Lower leg skin (tissue), 4 donors: Measurements from ENCODE around the gene MEGF6. TPM values are rescaled to one million over a fixed set of nuclear protein-coding genes. Genes with fewer than 3 reads are reported as not detected.

ENCODE experiments used
- DNase-seq, 2 donors: peaks; one replicate each; pipeline ENCODE4 v3.0.0-alpha.2; 2019; ENCODE audit warnings: low spot score in 2 of 2
- H3K4me3 ChIP-seq: fragments of 200-600 bp; sonication (generic); 2 replicates; pipeline ENCODE4 v1.5.1; 2017; ENCODE audit warnings: mild to moderate bottlenecking, low read depth; ENCODE audit not compliant: poor library complexity, severe bottlenecking
- CTCF ChIP-seq, 3 donors: fragments of 450-650 bp; IDR thresholded peaks; one replicate each; pipeline ENCODE4 v1.5.1; 2016; ENCODE audit warnings: antibody characterized with exemption in 3 of 3, mild to moderate bottlenecking in 3 of 3, moderate library complexity in 2 of 3
- POLR2A ChIP-seq, 2 donors: fragments of 450-650 bp; IDR thresholded peaks; one replicate each; pipeline ENCODE4 v1.6.1; 2016 to 2017; ENCODE audit warnings: antibody characterized with exemption in 2 of 2, mild to moderate bottlenecking in 1 of 2, moderate library complexity in 1 of 2
- WGBS, 2 donors: methylation state at CpG; one replicate each; pipeline ENCODE4 v1.1.5; 2018; 5-methylcytosine and 5-hydroxymethylcytosine counted together
- intact Hi-C: fragments of 100-400 bp; cut with DNase I; formaldehyde crosslinking; loops from one replicate; pipeline ENCODE4 v1.15.0; 2023; ENCODE audit warnings: low total_unique reads
- total RNA-seq, 4 donors: library from RNA; depleted of rRNA; stranded (reverse); fragments of >200 nt; gene quantifications; one replicate each; pipeline ENCODE4 v1.1.0, GENCODE V29; 2016

Gene MEGF6
- total RNA-seq, result 100 to 1,000 TPM in 1 of 4 donors, 10 to 100 TPM in 3; 81.1 to 147 (median 86.1) TPM

- TF ChIP-seq CTCF (IDR thresholded peaks at IDR 0.05), result no peak
- intact Hi-C loops, result no loop called here
- WGBS, 2 donors, result 0 to 4% methylated on average over 2 to 27 of the region's 87 CpGs
- peak; percentile 27 to 92 for DNase-seq
- no peak within 1 kb of the TSS for H3K4me3 ChIP-seq
Observed at GRCh38 chr1:3611170-3612019, at the start of gene MEGF6. Gene MEGF6, minus strand, starts transcription at chr1:3611508. Its CDS starts 240 bp downstream, at chr1:3611268.

- no peak for DNase-seq
- no peak overlapping the region for H3K4me3 ChIP-seq
- intact Hi-C loops, result no loop called here
- TF ChIP-seq CTCF (IDR thresholded peaks at IDR 0.05) (no peak), POLR2A (IDR thresholded peaks at IDR 0.05) (no peak)
- WGBS, 2 donors, result 75 to 82% methylated on average over 2 of the region's 2 CpGs
Observed at GRCh38 chr1:3660704-3661103, 49.4 kb upstream of the MEGF6 start.

GRCh38 chr1:3659093-3659492 lies 47.8 kb upstream of the MEGF6 start:
- no peak overlapping the region for H3K4me3 ChIP-seq
- intact Hi-C loops, result no loop called here
- WGBS, 2 donors, result 69 to 87% methylated on average over 14 to 15 of the region's 15 CpGs
- no peak for DNase-seq
- TF ChIP-seq POLR2A (IDR thresholded peaks at IDR 0.05) (no peak), CTCF (IDR thresholded peaks at IDR 0.05) (no peak)

- 47 to 50% methylated on average over 14 of the region's 14 CpGs for WGBS, 2 donors
- intact Hi-C loops, result no loop called here
- no peak for DNase-seq
- TF ChIP-seq CTCF (IDR thresholded peaks at IDR 0.05), result no peak
- TF ChIP-seq POLR2A (IDR thresholded peaks at IDR 0.05), result no peak
- no peak overlapping the region for H3K4me3 ChIP-seq
Observed at GRCh38 chr1:3658231-3658615, 46.9 kb upstream of the MEGF6 start.

- intact Hi-C loops, result no loop called here
- H3K4me3 ChIP-seq, result no peak overlapping the region
- no peak for DNase-seq
- TF ChIP-seq CTCF (IDR thresholded peaks at IDR 0.05), result no peak
- TF ChIP-seq POLR2A (IDR thresholded peaks at IDR 0.05), result no peak
- 76 to 77% methylated on average over 26 of the region's 26 CpGs for whole genome bisulfite sequencing, 2 donors
Observed at GRCh38 chr1:3657578-3658230, 46.4 kb upstream of the MEGF6 start.
